8988T (cell line): ENCODE measurements around the gene TH.
"Not testable (repeated sequence)": the region's sequence is repeated elsewhere in the genome, so short reads cannot be mapped to it uniquely, and the experiment has no call there.

Source experiments
- DNase-seq: peaks from one replicate; pipeline ENCODE4 v3.0.0; 2011

TH gene

GRCh38 chr11:2194877-2195755 lies 23.5 kb upstream of the TH start:
- DNase-seq, result peak; percentile 82

- not testable (repeated sequence) for DNase-seq
Measured at GRCh38 chr11:2193888-2194595, 22.4 kb upstream of the TH start.

- DNase-seq, result no peak
Measured at GRCh38 chr11:2193099-2193887, 21.7 kb upstream of the TH start.

GRCh38 chr11:2192435-2192834 lies 20.8 kb upstream of the TH start:
- no peak for DNase-seq

- no peak for DNase-seq
Measured at GRCh38 chr11:2191883-2192282, 20.3 kb upstream of the TH start.

GRCh38 chr11:2190657-2191471 lies 19.2 kb upstream of the TH start:
- DNase-seq, result no peak

GRCh38 chr11:2189938-2190656 lies 18.5 kb upstream of the TH start:
- no peak for DNase-seq

GRCh38 chr11:2188745-2189144 lies 17.1 kb upstream of the TH start:
- no peak for DNase-seq

- no peak for DNase-seq
Measured at GRCh38 chr11:2187280-2187707, 15.7 kb upstream of the TH start.

- peak; percentile 92 for DNase-seq
Measured at GRCh38 chr11:2186669-2187279, 15.2 kb upstream of the TH start.

- no peak for DNase-seq
Measured at GRCh38 chr11:2185324-2186085, 13.9 kb upstream of the TH start.

- DNase-seq, result no peak
Measured at GRCh38 chr11:2182692-2183474, 11.3 kb upstream of the TH start.

- DNase-seq, result no peak
Measured at GRCh38 chr11:2182075-2182474, 10.5 kb upstream of the TH start.

GRCh38 chr11:2180789-2181370 lies 9.3 kb upstream of the TH start:
- peak; percentile 96 for DNase-seq

GRCh38 chr11:2180347-2180746 lies 8.7 kb upstream of the TH start:
- DNase-seq, result no peak

- no peak for DNase-seq
Measured at GRCh38 chr11:2179516-2179915, 7.9 kb upstream of the TH start.

GRCh38 chr11:2178906-2179494 lies 7.4 kb upstream of the TH start:
- DNase-seq, result peak; percentile 84

GRCh38 chr11:2178055-2178773 lies 6.6 kb upstream of the TH start:
- not testable (repeated sequence) for DNase-seq
